Nucleus accumbens (tissue), 56 donors: ENCODE data around the gene TACC2.

ENCODE experiments used
- DNase-seq, 56 donors: peaks; one replicate each; lab custom pipeline; 2025; lab: John Stamatoyannopoulos, UW

TACC2 gene

GRCh38 chr10:122233857-122234348 lies 244.9 kb downstream of the TACC2 start:
- no peak for DNase-seq

- no peak for DNase-seq
Observed at GRCh38 chr10:122234416-122234815, 245.5 kb downstream of the TACC2 start.

GRCh38 chr10:122236690-122237306 lies 247.8 kb downstream of the TACC2 start:
- DNase-seq: no peak

GRCh38 chr10:122237331-122237990 lies 248.5 kb downstream of the TACC2 start:
- no peak for DNase-seq

- no peak for DNase-seq
Observed at GRCh38 chr10:122239578-122240257, 250.8 kb downstream of the TACC2 start.

GRCh38 chr10:122240401-122240800 lies 251.4 kb downstream of the TACC2 start:
- DNase-seq: no peak

GRCh38 chr10:122241836-122242235 lies 252.9 kb downstream of the TACC2 start:
- DNase-seq: no peak

- DNase-seq: no peak
Observed at GRCh38 chr10:122243550-122243949, 254.6 kb downstream of the TACC2 start.

GRCh38 chr10:122244001-122244975 lies 255.3 kb downstream of the TACC2 start:
- no peak for DNase-seq

- DNase-seq: peak in 2 of 56 donors; percentile 15 to 17
Observed at GRCh38 chr10:122245136-122245535, 256.2 kb downstream of the TACC2 start.

GRCh38 chr10:122245897-122246296 lies 256.9 kb downstream of the TACC2 start:
- no peak for DNase-seq

- DNase-seq: no peak
Observed at GRCh38 chr10:122246830-122247520, 258.0 kb downstream of the TACC2 start.

- no peak for DNase-seq
Observed at GRCh38 chr10:122248356-122249302, 259.7 kb downstream of the TACC2 start.

- DNase-seq: no peak
Observed at GRCh38 chr10:122249303-122249850, 260.4 kb downstream of the TACC2 start.

- DNase-seq: no peak
Observed at GRCh38 chr10:122249991-122250750, 261.2 kb downstream of the TACC2 start.

- no peak for DNase-seq
Observed at GRCh38 chr10:122251459-122252255, 262.7 kb downstream of the TACC2 start.

GRCh38 chr10:122252805-122253204 lies 263.8 kb downstream of the TACC2 start:
- DNase-seq: no peak
